A673 (cell line): ENCODE data around the gene MRPL53. TPM values are rescaled to one million over a fixed set of nuclear protein-coding genes. Genes with fewer than 3 reads are reported as not detected.

Experiments used
- Bru-seq: library from RNA; stranded (reverse); fragments of 400-500 nt; gene quantifications from one replicate; lab custom pipeline; 2021; lab: Mats Ljungman, UMichigan
- BruChase-seq, 2 experiments: library from RNA; stranded (reverse); fragments of 400-500 nt; gene quantifications; one replicate each; lab custom pipeline; 2021; lab: Mats Ljungman, UMichigan
- BruUV-seq: library from RNA; stranded (reverse); fragments of 400-500 nt; replicated peaks from 2 replicates; lab custom pipeline; 2021; lab: Mats Ljungman, UMichigan
- CTCF ChIA-PET: fragments of 300-600 bp; sonication (Branson Sonifier 250); formaldehyde crosslinking; loops from one replicate; lab custom pipeline; 2022; ENCODE audit warnings: antibody characterized with exemption; lab: Charles Lee
- POLR2A ChIA-PET: fragments of 300-600 bp; sonication (Branson Sonifier 250); formaldehyde crosslinking; loops from one replicate; lab custom pipeline; 2022; ENCODE audit warnings: antibody characterized with exemption; ENCODE audit not compliant: low non-redundant PET; lab: Charles Lee
- DNase-seq: peaks from one replicate; pipeline ENCODE4 v3.0.0-alpha.2; 2015; ENCODE audit warnings: low spot score
- H3K27ac ChIP-seq: fragments of 200-600 bp; sonication (generic); 2 replicates; pipeline ENCODE4 v1.5.1; 2016; ENCODE audit warnings: mixed run types, low read depth, mild to moderate bottlenecking, mixed read lengths, antibody characterized with exemption, low read length; ENCODE audit not compliant: poor library complexity, severe bottlenecking
- H3K27me3 ChIP-seq: fragments of 200-600 bp; sonication (generic); replicated peaks from 2 replicates; pipeline ENCODE4 v1.6.1; 2017; ENCODE audit warnings: mixed run types, low read depth, mild to moderate bottlenecking, mixed read lengths, antibody characterized with exemption, low read length; ENCODE audit not compliant: insufficient read depth, poor library complexity
- H3K36me3 ChIP-seq: fragments of 200-600 bp; sonication (generic); 2 replicates; pipeline ENCODE4 v1.6.1; 2016; ENCODE audit warnings: mixed run types, mild to moderate bottlenecking, mixed read lengths, antibody characterized with exemption, low read length; ENCODE audit not compliant: insufficient read depth, poor library complexity, severe bottlenecking
- H3K4me1 ChIP-seq: fragments of 200-600 bp; sonication (generic); 2 replicates; pipeline ENCODE4 v1.6.1; 2017; ENCODE audit warnings: mixed run types, mild to moderate bottlenecking, mixed read lengths, antibody characterized with exemption, low read length; ENCODE audit not compliant: insufficient read depth, poor library complexity, severe bottlenecking
- H3K4me3 ChIP-seq: fragments of 200-600 bp; sonication (generic); 2 replicates; pipeline ENCODE4 v1.5.1; 2016; ENCODE audit warnings: low read depth, mixed run types, mild to moderate bottlenecking, mixed read lengths, low read length; ENCODE audit not compliant: poor library complexity, severe bottlenecking
- H3K9me3 ChIP-seq: fragments of 200-600 bp; sonication (generic); 2 replicates; pipeline ENCODE4 v1.6.1; 2016; ENCODE audit warnings: mixed run types, low read depth, mild to moderate bottlenecking, mixed read lengths, antibody characterized with exemption, low read length; ENCODE audit not compliant: poor library complexity, severe bottlenecking
- EZH2 ChIP-seq: fragments of 200-600 bp; sonication (generic); IDR thresholded peaks from 2 replicates; pipeline ENCODE4 v1.6.1; 2017; ENCODE audit warnings: borderline replicate concordance, low read depth, mild to moderate bottlenecking, mixed read lengths, antibody characterized with exemption, low read length; ENCODE audit not compliant: poor library complexity, severe bottlenecking
- intact Hi-C: fragments of 100-400 bp; cut with micrococcal nuclease; formaldehyde crosslinking; loops from one replicate; pipeline ENCODE4 v1.10.0; 2022; ENCODE audit not compliant: unreplicated experiment
- long read RNA-seq: library from polyadenylated mRNA; stranded (forward); transcript quantifications from one replicate; pipeline ENCODE4 v2.0.0, GENCODE V29; 2022
- total RNA-seq: library from RNA; stranded (reverse); gene quantifications from 2 replicates; pipeline ENCODE4 v1.2.3, GENCODE V29; 2021
- TF ChIP-seq, protein P1 (sequence below): fragments of 300-800, 200-600 bp; sonication (generic); conservative IDR thresholded peaks from 2 replicates; pipeline ENCODE4 v1.5.1; 2017; ENCODE audit warnings: low read depth, mild to moderate bottlenecking, antibody characterized with exemption, low read length, moderate library complexity, mixed read lengths

MRPL53 gene
- total RNA-seq, result 99.2 and 104 TPM in 2 replicates
- percentile 94 among the genes with signal in this experiment for Bru-seq, nascent RNA
- percentile 89 among the genes with signal in this experiment for BruChase-seq, experiment 1, labeled RNA remaining after a 2-hour chase
- BruChase-seq, experiment 2, labeled RNA remaining after a 6-hour chase, result percentile 94 among the genes with signal in this experiment
- long read RNA-seq, transcript MRPL53-201 (3 exons, 1,162 nt), result major isoform, 51 of 52 reads
- long read RNA-seq, partial matches to known transcripts, result 0 of 52 reads
- long read RNA-seq, other reads (novel, unspliced or antisense), result 0 of 52 reads

DNA sequence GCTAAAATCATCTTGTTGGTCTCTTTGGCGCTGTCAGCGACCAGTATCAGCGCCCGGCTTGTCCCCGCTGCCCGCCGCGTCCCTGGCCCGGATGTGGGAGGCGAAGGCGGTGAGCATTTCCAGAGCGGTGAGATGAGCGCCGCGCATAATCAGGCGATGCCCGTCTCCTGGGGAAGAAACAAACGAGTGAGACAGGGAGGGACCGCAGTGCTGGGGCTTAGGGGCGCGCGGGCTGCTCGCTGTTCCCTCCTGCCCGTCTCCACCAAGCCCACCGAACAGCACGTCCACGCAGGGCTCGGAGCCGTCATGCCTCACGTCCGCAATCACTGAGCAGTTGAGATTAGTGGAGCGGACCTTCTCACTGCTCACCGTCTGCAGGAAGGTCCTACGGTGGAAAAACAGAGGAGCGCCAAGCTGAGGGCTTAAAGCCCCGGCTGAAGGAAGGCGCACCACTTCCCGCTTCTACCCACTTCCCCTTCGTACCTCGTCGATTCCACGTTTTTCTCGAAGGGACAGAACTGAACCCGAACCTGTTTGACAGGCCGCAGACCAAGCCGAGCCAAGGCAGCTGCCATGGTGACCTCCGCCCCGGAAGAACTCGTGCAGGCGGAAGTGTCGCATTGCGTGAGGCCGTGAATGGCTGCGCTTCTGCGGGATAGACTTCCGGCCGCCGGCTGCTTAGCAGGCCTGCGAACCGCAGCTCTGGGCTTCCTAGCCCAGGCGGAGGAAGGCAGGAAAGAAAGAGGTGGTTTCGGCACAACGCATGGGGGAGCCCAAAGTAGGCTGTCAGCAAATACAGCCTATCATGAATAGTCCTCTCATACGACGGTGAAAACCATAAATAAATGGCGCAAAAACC, at the start of gene MRPL53:
Gene MRPL53, minus strand, starts transcription at position 595 of the 859 bp plus-strand sequence. Its CDS starts 20 bp downstream, at position 575.
- intact Hi-C loops, result no loop called here

DNA sequence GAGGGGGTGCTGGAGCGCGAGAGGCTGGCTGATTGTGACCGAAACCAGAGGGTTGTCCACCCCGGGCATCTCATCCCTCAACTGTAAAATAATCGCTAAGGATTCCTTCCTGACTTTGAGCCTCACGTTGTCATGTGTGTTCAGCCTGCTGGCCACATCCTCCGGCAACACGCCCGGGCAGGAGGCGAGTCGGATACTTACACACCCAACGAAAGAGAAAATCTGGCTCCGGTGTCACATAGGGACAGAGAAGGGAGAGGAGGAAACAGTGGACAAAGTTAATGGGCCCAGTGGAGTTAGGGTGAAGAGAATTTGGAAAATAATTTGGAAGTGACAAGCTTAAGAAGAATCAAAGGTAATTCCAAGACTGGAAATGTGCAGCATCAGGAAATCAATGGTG, 44.2 kb upstream of the MRPL53 start:
- H3K36me3 ChIP-seq, result no peaks in the 10 kb centered on the region
- ChIA-PET POLR2A (no interaction called here), CTCF (no interaction called here)
- H3K4me1 ChIP-seq, result peaks cover 21% of the 10 kb centered on the region
- H3K27me3 ChIP-seq, result peaks cover 76% of the 10 kb centered on the region
- H3K4me3 ChIP-seq, result no peak overlapping the region
- TF ChIP-seq, protein P1, sequence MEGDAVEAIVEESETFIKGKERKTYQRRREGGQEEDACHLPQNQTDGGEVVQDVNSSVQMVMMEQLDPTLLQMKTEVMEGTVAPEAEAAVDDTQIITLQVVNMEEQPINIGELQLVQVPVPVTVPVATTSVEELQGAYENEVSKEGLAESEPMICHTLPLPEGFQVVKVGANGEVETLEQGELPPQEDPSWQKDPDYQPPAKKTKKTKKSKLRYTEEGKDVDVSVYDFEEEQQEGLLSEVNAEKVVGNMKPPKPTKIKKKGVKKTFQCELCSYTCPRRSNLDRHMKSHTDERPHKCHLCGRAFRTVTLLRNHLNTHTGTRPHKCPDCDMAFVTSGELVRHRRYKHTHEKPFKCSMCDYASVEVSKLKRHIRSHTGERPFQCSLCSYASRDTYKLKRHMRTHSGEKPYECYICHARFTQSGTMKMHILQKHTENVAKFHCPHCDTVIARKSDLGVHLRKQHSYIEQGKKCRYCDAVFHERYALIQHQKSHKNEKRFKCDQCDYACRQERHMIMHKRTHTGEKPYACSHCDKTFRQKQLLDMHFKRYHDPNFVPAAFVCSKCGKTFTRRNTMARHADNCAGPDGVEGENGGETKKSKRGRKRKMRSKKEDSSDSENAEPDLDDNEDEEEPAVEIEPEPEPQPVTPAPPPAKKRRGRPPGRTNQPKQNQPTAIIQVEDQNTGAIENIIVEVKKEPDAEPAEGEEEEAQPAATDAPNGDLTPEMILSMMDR, result no peak
- TF ChIP-seq EZH2, result no peak
- no peak for DNase-seq
- H3K9me3 ChIP-seq, result no peaks in the 10 kb centered on the region
- intact Hi-C loops, result no loop called here
- no peak overlapping the region for H3K27ac ChIP-seq
- BruUV-seq, result no TSS peak

More for the DNA sequence above, at the start of gene MRPL53:
- BruUV-seq, result TSS peak; percentile 92
- peak within 1 kb of the TSS; percentile 59 for H3K4me3 ChIP-seq
- CTCF ChIA-PET, result interaction anchor here (1.0 kb wide), 1 partner anchor 11 kb away, joined by 5 read pairs; the partner anchor contains the start of genes CCDC142 and TTC31
- peak within 1 kb of the TSS; percentile 88 for H3K27ac ChIP-seq
- peak; percentile 96 for DNase-seq
- peaks cover 7% of the 10 kb centered on the region for H3K4me1 ChIP-seq
- peaks cover 11% of the 10 kb centered on the region for H3K36me3 ChIP-seq
- H3K27me3 ChIP-seq, result no peaks in the 10 kb centered on the region
- TF ChIP-seq EZH2, result no peak
- TF ChIP-seq, protein P1, result no peak
- H3K9me3 ChIP-seq, result no peaks in the 10 kb centered on the region
- POLR2A ChIA-PET, result no interaction called here

DNA sequence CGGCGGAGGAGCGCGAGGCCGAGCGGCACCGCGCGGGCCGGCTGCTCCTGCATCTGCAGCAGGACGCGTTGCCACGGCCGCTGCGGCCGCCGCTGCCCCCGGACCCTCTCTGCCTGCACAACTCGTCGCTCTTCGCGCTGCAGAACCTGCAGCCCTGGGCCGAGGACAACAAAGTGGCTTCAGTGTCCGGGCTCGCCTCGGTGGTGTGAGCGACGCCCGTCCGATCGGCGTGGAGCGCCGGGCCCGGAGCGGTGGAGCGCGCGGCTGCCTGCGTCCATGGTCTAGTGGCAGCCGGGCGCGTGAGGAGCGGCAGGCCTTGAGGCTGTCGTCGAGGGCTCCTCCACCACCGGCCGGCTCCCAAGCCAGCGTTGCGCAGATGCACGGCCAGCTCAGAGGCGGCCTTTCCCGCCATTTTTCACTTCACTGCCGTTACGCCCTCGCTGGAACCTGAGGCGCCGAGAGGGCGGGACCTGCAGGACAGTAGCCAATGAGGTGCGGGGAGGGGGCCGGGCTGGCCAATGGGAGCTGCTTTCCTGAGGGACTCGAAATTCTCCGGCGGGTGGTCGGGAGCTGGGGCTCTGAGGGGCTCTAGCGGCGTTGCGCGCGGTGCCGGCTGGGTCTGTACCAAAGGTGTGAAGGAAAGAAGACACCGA, 43.6 kb upstream of the MRPL53 start:
- H3K9me3 ChIP-seq, result no peaks in the 10 kb centered on the region
- no peak for TF ChIP-seq EZH2
- TF ChIP-seq, protein P1, result no peak
- intact Hi-C loops, result no loop called here
- no TSS peak for BruUV-seq
- H3K4me1 ChIP-seq, result peaks cover 21% of the 10 kb centered on the region
- H3K27me3 ChIP-seq, result peaks cover 76% of the 10 kb centered on the region
- no peaks in the 10 kb centered on the region for H3K36me3 ChIP-seq
- H3K27ac ChIP-seq, result no peak overlapping the region
- peak; percentile 38 for DNase-seq
- CTCF ChIA-PET, result no interaction called here
- no peak overlapping the region for H3K4me3 ChIP-seq
- POLR2A ChIA-PET, result no interaction called here
